ENCODE measurements around the gene BLNK. TPM values are rescaled to one million over a fixed set of nuclear protein-coding genes. Genes with fewer than 3 reads are reported as not detected.

The BLNK gene
- total RNA-seq, 1 donor from 2014 or later, result not detected

DNA sequence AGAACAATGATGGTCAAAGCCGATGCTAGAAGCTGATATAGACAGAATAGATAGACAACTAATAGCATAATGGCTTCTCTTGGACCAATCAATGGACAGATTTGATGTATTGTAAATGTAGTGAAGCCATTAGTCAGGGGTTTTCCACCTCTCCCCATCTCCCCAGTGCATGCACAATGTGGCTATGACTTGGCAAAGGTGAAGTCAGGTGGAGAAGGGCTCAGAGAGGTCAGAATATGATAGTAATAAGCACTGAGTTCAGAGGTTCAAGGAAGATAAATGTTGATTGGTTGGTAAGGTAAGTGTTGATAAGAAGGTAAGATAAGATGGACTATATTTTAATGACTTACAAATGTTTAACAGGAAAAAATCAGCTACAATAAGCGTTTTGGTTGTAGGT is 28.5 kb downstream of the BLNK start:
- DNase-seq (ENCODE audit: low spot score), result no peak
- no peaks in the 10 kb centered on the region for H3K9me3 Mint-ChIP-seq
- Histone ChIP-seq H3K79me2 (ENCODE audit: low read depth) (no peaks in the 10 kb centered on the region), H3K4me1 (peaks cover 6% of the 10 kb centered on the region), H3K4me3 (no peak overlapping the region), H3K27ac (no peak overlapping the region), H4K20me1 (ENCODE audit: low read depth) (no peaks in the 10 kb centered on the region), H3K9ac (no peak overlapping the region), H2AFZ (replicated peaks) (no peak overlapping the region), H3K4me2 (no peak overlapping the region), H3K36me3 (no peaks in the 10 kb centered on the region), H3F3A (ENCODE audit: low read depth) (no peaks in the 10 kb centered on the region), H3K9me3 (ENCODE audit: low read depth) (no peaks in the 10 kb centered on the region), H3K27me3 (no peaks in the 10 kb centered on the region)
- H3K4me3 Mint-ChIP-seq, result no peak overlapping the region
- H3K27ac Mint-ChIP-seq, result no peak overlapping the region
- no peaks in the 10 kb centered on the region for H3K36me3 Mint-ChIP-seq
- peaks cover 2% of the 10 kb centered on the region for H3K4me1 Mint-ChIP-seq
- H3K27me3 Mint-ChIP-seq (ENCODE audit: insufficient read depth, low read depth), result no peaks in the 10 kb centered on the region
- TF ChIP-seq EZH2 (IDR thresholded peaks at IDR 0.05), result no peak
- no peak for TF ChIP-seq CTCF (IDR thresholded peaks at IDR 0.05)
- no peak for TF ChIP-seq EZH2phosphoT487 (IDR thresholded peaks at IDR 0.05)

DNA sequence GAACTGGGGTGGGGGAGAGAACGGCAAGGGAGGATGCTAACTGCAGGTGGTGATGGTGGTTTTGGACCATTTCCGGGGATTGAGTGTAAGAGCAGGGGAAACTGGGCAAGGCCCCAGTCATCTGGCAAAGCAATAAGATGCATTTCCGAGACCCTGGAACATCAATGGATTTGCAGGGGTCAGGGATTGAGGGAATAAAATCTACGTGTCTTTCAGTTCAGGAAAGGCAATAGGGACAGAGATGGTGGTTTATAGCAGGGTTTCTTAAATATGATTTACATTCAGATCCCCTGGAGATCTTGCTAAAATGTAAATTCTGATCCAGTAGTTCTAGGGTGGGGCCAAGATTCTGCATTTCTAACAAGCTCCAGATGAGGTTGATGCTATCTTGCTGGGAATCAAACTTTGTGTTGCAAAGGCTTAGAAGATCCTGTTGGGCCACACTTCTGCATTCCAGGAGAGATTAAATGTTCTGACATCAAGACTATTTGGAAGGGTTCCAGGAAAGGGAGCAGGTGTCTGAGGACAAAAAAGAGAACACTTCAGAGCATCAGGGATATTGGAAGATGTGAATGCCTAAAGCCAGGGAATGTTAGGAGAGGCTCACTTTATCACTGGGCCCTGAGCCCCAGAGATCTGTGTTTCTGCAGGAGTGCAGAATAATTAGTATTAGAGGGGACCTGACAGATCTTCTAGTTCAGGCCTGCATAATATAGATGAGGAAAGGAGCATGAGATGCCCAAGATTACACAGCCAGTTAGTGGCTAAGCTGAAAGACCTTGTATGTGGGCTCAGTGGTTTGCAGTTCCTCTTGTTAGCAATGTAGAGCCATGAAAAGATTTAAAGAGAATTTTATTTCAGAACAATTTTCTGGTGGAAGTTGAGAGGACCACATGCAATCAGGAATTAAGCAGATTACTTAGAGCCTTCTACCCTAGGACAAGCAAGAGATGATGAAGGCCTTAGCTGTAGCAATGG is 32.4 kb downstream of the BLNK start:
- no peak overlapping the region for H3K27ac Mint-ChIP-seq

DNA sequence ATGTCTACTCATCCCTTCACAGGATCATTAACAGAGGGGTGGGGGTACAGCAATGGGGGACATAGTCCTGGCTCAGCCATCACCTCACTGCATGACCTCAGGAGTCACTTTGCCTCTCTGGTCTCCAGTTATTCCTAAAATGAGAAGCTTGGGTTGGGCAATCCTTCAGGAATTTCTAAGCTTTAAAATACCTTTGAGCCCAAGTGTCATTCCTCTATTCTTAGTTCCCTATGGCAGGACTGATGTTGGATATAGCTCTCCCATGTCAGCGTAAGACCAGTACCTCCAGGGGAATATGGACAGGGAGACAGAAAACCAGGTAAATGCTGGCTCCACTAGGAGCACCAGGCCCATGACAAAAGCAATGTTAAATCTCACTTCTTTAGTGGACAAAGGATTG is 34.5 kb downstream of the BLNK start:
- peaks cover 5% of the 10 kb centered on the region for H3K27me3 Mint-ChIP-seq (ENCODE audit: insufficient read depth, low read depth)
- DNase-seq (ENCODE audit: low spot score), result no peak
- no peaks in the 10 kb centered on the region for H3K36me3 Mint-ChIP-seq
- no peak overlapping the region for H3K27ac ChIP-seq
- no peak overlapping the region for H2AFZ ChIP-seq (replicated peaks)
- H3K9me3 ChIP-seq (ENCODE audit: low read depth), result no peaks in the 10 kb centered on the region
- H4K20me1 ChIP-seq (ENCODE audit: low read depth), result no peaks in the 10 kb centered on the region
- H3K27ac Mint-ChIP-seq, result no peak overlapping the region
- no peak overlapping the region for H3K4me3 ChIP-seq
- no peak overlapping the region for H3K4me2 ChIP-seq
- no peaks in the 10 kb centered on the region for H3K36me3 ChIP-seq
- H3F3A ChIP-seq (ENCODE audit: low read depth), result no peaks in the 10 kb centered on the region
- H3K4me3 Mint-ChIP-seq, result no peak overlapping the region
- H3K4me1 ChIP-seq, result peaks cover 6% of the 10 kb centered on the region
- TF ChIP-seq EZH2phosphoT487 (IDR thresholded peaks at IDR 0.05) (no peak), CTCF (IDR thresholded peaks at IDR 0.05) (no peak), EZH2 (IDR thresholded peaks at IDR 0.05) (no peak)
- no peaks in the 10 kb centered on the region for H3K27me3 ChIP-seq
- H3K9ac ChIP-seq, result no peak overlapping the region
- no peaks in the 10 kb centered on the region for H3K9me3 Mint-ChIP-seq
- peaks cover 2% of the 10 kb centered on the region for H3K4me1 Mint-ChIP-seq
- H3K79me2 ChIP-seq (ENCODE audit: low read depth), result no peaks in the 10 kb centered on the region

More for the DNA sequence above, 32.4 kb downstream of the BLNK start:
- H3K27ac ChIP-seq, result no peak overlapping the region
- H3K79me2 ChIP-seq (ENCODE audit: low read depth), result no peaks in the 10 kb centered on the region
- H3K9me3 ChIP-seq (ENCODE audit: low read depth), result no peaks in the 10 kb centered on the region
- no peak for TF ChIP-seq EZH2phosphoT487 (IDR thresholded peaks at IDR 0.05)
- no peak for TF ChIP-seq EZH2 (IDR thresholded peaks at IDR 0.05)
- no peak for TF ChIP-seq CTCF (IDR thresholded peaks at IDR 0.05)
- no peak overlapping the region for H3K4me3 ChIP-seq
- Mint-ChIP-seq H3K36me3 (no peaks in the 10 kb centered on the region), H3K27me3 (ENCODE audit: insufficient read depth, low read depth) (peaks cover 2% of the 10 kb centered on the region), H3K4me1 (peaks cover 2% of the 10 kb centered on the region), H3K9me3 (no peaks in the 10 kb centered on the region), H3K4me3 (no peak overlapping the region)
- no peaks in the 10 kb centered on the region for H3K27me3 ChIP-seq
- H3K4me2 ChIP-seq, result no peak overlapping the region
- no peaks in the 10 kb centered on the region for H3F3A ChIP-seq (ENCODE audit: low read depth)
- H4K20me1 ChIP-seq (ENCODE audit: low read depth), result no peaks in the 10 kb centered on the region
- no peaks in the 10 kb centered on the region for H3K36me3 ChIP-seq
- peaks cover 6% of the 10 kb centered on the region for H3K4me1 ChIP-seq
- DNase-seq (ENCODE audit: low spot score), result no peak
- no peak overlapping the region for H3K9ac ChIP-seq
- H2AFZ ChIP-seq (replicated peaks), result no peak overlapping the region

Data from neural progenitor cell (in vitro differentiated cells).